Testis (tissue), 2 donors: ENCODE measurements around the gene SNX7.

Experiments used
- CTCF ChIP-seq, 3 experiments: fragments of 450-650 bp in 2 of 3; fragments of 200-600 bp in 1 of 3; sonication (generic) in 1 of 3; IDR thresholded peaks; one replicate each; pipeline ENCODE4 v1.5.1; 2016 to 2019; ENCODE audit warnings: antibody characterized with exemption in 3 of 3, mild to moderate bottlenecking in 2 of 3, moderate library complexity in 1 of 3
- POLR2A ChIP-seq: fragments of 450-650 bp; IDR thresholded peaks from one replicate; pipeline ENCODE4 v1.6.1; 2017; ENCODE audit warnings: antibody characterized with exemption, mild to moderate bottlenecking, moderate library complexity

- TF ChIP-seq CTCF (IDR thresholded peaks at IDR 0.05): peak; percentile 51 to 57 (median 54)
- TF ChIP-seq POLR2A: no peak
These were observed 132.8 kb downstream of the SNX7 start for GRCh38 chr1:98794196-98794886.
